HG02588 (cell line): ENCODE data around the gene INSYN1.

Experiments
- ATAC-seq: cut with Tn5 transposase; IDR thresholded peaks from one replicate; pipeline ENCODE4 v1.9.1; 2021; ENCODE audit warnings: mild to moderate bottlenecking, moderate library complexity; ENCODE audit not compliant: unreplicated experiment

INSYN1 gene

GRCh38 chr15:73779974-73780373 lies 26.8 kb upstream of the INSYN1 start:
- ATAC-seq, result no peak

DNA sequence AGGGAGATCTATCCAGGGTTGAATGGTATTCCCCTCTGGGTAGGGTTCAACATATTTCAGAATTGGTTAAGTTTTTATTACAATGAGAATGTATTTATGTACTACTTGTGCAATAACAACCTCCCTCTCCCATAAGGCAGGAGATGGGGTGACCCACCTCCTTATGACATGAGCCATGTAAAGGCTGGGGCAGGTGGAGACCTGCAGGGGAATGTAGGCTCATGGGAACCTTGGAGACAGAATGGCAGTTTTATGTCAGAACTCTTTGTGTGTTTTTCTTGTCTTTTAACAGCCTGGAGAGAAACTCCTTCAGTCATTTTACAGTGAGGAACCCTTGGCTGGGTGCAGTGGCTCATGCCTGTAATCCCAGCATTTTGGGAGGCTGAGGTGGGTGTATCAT lies 24.6 kb upstream of the INSYN1 start:
- ATAC-seq, result no peak

GRCh38 chr15:73773428-73773827 lies 20.3 kb upstream of the INSYN1 start:
- ATAC-seq, result no peak

DNA sequence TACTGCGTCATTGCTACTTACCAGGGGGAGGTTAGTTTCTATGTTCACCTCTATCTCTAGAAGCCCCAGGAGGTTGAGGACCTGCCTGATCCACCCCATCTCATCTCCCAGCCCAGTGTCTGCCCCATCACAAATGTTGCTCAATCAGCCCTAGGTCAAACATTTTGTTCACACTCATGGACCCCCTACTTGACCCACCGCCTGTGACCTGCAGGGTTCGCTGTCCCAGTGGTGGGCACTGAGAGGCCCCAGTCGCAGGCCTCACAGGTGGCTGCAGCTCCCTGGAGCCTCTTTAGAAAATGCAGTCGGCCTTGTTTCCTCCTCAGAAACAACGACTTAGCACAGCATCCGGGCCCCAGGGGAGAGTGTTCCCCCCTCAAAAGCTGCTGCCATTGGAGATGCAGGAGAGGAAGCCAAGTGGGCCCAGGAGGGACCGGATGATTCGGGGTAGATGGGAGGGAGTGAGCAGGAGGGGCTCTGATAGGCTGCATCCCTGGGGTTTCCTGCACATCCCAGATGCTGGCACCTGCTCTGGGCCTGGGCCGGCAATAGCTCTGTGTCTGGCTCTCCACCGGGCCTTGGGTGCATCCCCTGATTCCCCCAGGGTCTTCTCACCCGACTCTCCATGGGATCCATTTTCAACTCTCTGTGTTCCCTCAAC lies 18.4 kb upstream of the INSYN1 start:
- no peak for ATAC-seq

DNA sequence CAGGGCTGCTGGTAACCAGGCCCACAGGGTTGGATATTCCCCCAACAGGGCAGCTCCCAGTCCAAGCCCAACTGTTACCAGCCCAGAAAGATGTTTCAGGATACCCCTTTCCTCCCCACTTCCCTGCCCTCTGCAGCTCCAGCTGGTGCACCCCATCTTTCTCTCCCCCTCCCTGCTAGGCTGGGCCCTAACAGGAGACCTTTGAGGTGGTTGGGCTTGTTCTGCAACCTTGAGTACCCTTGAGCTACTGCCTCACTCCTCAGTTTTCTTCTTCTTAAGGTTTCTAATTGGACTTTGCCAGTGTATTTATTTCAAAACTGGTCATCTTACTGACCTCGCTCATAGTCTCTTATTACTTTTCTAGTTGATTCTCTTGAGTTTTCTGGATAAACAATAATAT lies 16.9 kb upstream of the INSYN1 start:
- no peak for ATAC-seq

GRCh38 chr15:73767806-73768501 lies 14.8 kb upstream of the INSYN1 start:
- ATAC-seq, result no peak

DNA sequence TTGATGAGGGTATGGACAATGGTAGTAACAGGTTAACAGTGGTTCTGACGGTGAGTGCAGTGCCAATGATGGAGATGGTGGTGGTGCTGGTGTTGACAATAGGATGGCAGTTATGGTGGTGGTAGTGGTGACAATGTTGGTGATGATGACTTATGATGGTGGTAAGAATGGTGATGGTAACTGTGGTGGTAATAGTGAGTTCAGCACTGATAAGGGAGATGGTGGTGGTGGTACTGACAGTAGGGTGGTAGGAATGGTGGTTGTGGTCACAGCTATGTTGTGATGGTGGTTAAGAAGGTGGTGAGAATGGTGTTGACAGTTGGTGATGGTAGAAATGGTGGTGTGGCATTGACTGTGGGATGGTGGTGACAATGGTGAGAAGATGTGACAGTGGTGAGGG lies 13.4 kb upstream of the INSYN1 start:
- no peak for ATAC-seq

DNA sequence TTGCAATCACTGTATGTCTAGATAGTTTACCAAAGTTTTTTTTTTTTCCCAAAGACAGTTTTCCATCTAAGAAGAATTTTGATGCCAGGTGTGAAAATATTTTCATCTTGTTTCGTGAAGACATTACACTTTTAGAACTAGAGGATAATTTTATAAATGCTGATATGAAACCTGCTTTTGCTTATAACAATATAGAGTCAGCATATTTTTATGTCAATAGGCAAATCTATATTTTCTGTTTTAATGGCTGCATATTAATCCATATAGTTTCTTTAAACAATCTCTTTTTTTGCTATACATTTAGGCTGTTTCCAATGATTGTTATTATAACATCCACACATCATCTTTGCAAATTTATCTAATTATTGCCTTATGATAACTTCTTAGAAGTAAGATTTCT lies 12.6 kb upstream of the INSYN1 start:
- no peak for ATAC-seq

DNA sequence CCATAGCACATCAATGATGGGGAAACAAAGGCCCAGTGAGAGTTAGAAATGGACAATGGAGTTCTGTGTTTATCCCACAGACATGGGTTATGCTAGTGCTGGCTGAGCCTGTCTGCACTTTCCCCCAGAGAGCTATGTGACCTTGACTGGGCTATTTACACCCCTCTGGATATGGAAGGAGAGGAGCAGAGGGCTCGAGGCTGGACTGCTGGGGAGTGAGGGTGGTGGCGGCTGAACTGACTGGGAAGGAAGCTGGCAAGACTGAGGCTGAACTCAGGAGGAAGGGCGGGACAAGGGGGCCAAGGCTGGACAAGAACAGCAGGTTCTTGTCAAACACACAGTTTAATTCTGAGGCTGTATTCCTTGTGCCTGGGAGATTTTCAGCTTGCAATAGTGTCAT lies 10.8 kb upstream of the INSYN1 start:
- ATAC-seq, result no peak

GRCh38 chr15:73760330-73761329 lies 7.5 kb upstream of the INSYN1 start:
- ATAC-seq, result no peak

- ATAC-seq, result no peak
Measured at GRCh38 chr15:73758461-73758860, 5.3 kb upstream of the INSYN1 start.

DNA sequence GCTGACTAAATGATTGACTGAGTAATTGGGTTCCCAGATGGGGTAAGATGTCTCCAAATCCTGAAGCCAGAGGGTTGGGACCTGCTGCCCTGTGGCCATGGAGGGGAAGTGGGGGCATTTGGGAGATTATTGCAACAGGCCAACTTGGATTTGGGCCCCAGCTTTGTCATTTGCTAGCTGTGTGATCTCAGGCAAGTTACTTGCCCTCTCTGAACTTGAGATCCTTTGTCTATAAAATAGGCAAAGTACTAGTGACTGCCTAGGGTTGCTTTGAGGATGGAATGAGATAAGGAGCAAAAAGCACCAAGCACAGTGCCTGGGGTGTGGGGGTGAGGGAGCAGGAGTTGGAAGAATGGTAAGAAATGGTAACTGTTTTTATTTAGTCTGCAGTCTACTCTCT lies 4.4 kb upstream of the INSYN1 start:
- ATAC-seq, result no peak

- ATAC-seq, result no peak
Measured at GRCh38 chr15:73756947-73757513, 3.9 kb upstream of the INSYN1 start.

- ATAC-seq, result no peak
Measured at GRCh38 chr15:73756390-73756789, 3.2 kb upstream of the INSYN1 start.

DNA sequence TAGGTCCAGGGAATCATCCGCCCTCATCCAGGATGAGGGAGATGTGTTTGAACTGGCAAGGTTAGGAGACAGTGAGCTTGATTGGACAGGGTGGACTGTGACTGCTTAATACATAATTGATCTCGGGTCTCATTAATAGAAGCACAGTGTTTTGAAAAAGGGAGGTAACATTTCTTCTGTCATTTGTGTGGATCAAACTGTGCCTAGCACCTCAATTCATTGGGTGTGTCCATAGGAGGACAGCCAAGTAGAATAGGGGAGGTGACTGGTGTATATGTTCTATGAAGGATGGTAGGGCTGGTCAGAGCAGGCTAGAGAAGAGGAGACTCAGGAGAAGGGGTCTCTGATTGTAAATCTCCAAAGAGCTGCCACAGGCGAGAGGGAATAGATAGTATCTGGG lies 2.8 kb upstream of the INSYN1 start:
- ATAC-seq, result no peak

- no peak for ATAC-seq
Measured at GRCh38 chr15:73755481-73755880, 2.3 kb upstream of the INSYN1 start.

GRCh38 chr15:73754461-73754860 lies 1.3 kb upstream of the INSYN1 start:
- ATAC-seq, result no peak

DNA sequence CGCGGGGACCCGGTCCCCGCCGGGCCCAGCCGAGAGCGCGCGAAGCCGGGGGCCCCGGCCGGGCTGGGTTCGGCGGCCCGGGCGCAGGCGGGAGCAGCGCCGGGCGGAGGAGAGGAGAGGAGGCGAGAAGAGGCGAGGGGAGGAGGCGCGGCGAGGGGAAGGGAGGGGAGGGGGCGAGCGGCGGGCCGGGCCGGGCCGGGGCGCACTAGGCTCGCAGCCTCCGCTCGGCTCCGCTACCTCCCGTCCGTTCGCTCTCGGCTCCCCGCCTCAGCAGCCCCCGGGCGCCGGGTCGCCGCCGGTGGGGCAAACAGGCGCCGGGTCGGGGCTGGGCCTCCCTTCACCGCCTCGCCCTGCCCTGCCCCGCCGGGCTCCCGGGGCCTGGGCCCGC lies 351 bp downstream of the INSYN1 start:
- no peak for ATAC-seq

DNA sequence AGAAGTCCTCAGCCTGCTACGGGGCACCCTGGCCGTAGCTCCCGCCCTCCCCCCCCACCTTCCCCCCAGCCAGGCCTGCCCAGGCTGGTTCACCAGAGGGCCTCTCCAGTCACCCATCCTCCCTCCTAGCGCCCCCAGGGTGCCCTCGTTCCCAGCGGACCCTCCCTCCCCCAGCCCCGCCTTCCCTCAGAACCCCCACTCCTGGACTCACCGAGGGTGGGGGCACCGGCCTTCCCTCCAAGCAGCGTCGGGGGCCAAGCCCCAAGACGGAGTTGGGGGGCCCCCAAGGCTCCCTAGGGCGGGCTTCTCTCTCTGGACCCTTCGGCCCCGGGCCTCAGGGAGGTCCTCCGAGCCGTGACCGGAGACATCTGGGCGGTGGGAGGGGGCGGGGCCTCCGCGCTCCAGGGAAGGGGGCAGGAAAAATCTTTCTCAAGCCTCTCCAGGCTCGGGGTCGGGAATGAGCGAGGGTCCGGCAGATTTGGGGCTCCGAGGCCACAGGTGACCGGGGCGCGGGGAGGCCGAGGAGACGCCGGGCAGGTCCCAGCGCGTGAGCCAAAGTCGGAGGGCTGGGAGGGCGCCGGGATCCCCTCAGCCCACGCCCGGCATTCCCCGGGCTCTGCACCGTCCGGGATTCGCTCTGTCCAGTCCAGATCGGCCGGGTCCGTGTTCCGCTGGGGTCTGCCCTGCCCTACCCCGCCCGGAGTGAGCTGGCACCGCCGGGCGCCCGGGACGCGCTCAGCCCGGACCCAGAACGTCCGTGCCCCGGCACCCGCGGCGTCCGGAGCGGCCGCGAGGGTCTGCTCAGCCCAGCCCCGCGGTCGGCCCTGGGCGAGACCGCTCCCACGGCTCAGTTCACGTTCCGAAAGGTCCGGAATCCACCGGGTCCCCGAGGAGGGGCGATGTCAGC lies 999 bp downstream of the INSYN1 start:
- no peak for ATAC-seq

GRCh38 chr15:73751511-73751898 lies 1.6 kb downstream of the INSYN1 start:
- ATAC-seq, result no peak
